Measurements from ENCODE around the gene XYLB. TPM values are rescaled to one million over a fixed set of nuclear protein-coding genes. Genes with fewer than 3 reads are reported as not detected.
"Not testable (repeated sequence)": the region's sequence is repeated elsewhere in the genome, so short reads cannot be mapped to it uniquely, and the experiment has no call there.

Gene XYLB
- total RNA-seq (ENCODE audit: low replicate concordance), result 2.1 and 6.9 TPM in 2 replicates

DNA sequence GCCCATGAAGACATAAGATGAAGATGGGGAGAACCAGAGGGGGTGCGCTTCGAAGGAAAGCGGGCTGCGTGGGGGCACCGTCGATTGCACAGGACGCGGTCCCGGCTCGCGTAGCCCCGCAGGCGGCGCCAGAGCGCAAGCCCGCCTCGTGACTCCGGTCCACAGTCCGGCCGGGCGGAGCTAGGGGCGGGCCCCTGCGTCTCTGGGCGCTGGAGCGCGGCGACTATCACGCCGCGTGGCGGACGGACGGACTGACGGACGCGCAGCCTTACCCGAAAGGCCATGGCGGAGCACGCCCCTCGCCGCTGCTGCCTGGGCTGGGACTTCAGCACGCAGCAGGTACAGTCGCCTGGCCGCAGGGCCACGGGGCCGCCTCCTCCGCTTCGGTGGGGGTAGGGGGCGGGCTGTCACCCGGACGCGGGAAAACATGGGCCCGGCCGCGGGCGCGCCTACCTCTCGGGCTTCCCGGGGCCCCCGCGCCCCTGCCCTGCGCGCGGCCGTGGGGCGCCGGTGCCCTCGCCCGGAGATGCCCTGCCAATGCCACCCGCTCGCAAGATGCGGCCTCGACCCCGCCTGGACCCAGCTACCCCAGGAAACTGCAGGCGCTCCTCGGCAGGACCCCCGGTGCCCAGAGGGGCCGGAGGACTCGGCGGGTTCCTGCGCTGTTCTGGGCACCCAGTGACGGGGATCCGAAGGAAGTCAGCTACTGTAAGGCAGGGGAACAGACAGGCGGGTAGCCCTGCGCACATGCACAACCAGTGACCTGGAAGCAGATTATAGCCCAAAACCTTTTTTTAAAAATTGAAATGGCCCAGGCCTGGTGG is at the start of gene XYLB:
Gene XYLB, plus strand, starts transcription at position 199 of the 824 bp plus-strand sequence. Its CDS starts 84 bp downstream, at position 283.
- peaks cover 2% of the 10 kb centered on the region for H3K36me3 Mint-ChIP-seq

DNA sequence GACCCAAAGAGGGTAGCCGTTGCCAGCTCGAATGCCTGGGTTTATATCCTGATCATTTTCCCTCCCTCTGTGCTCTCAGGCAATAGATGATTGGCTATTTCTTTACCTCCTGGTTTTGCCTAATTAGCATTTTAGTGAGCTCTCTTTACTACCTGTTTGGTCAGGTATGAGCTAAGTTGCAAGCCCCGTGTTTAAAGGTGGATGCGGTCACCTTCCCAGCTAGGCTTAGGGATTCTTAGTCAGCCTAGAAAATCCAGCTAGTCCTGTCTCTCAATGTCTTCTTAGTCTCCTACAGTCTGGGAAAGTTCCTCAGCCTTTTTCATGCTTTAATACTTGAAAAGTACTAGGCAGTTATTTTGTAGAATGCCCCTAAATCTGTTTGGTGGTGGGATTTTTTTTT is 49.5 kb upstream of the XYLB start:
- H3K4me1 ChIP-seq, result peaks cover 11% of the 10 kb centered on the region
- H3K9ac ChIP-seq; H3F3A ChIP-seq (ENCODE audit: low read depth); H3K36me3 ChIP-seq; H3K27ac Mint-ChIP-seq; H3K4me3 ChIP-seq; H4K20me1 ChIP-seq (ENCODE audit: low read depth); H3K79me2 ChIP-seq (ENCODE audit: low read depth); H3K4me3 Mint-ChIP-seq; H3K9me3 ChIP-seq (ENCODE audit: low read depth); H2AFZ ChIP-seq (replicated peaks); H3K9me3 Mint-ChIP-seq; H3K36me3 Mint-ChIP-seq; H3K27ac ChIP-seq; DNase-seq (ENCODE audit: low spot score); H3K27me3 ChIP-seq; H3K4me2 ChIP-seq; H3K27me3 Mint-ChIP-seq (ENCODE audit: insufficient read depth, low read depth): not testable (repeated sequence)
- H3K4me1 Mint-ChIP-seq, result peaks cover 12% of the 10 kb centered on the region

More for the DNA sequence above, at the start of gene XYLB:
- Histone ChIP-seq H3K4me1 (no peaks in the 10 kb centered on the region), H3K4me2 (peak within 1 kb of the TSS; percentile 86), H3F3A (ENCODE audit: low read depth) (peaks cover 7% of the 10 kb centered on the region), H3K36me3 (no peaks in the 10 kb centered on the region), H3K4me3 (peak within 1 kb of the TSS; percentile 55), H3K27me3 (peaks cover 18% of the 10 kb centered on the region), H3K27ac (no peak within 1 kb of the TSS), H3K9me3 (ENCODE audit: low read depth) (no peaks in the 10 kb centered on the region), H3K79me2 (ENCODE audit: low read depth) (no peaks in the 10 kb centered on the region), H3K9ac (no peak within 1 kb of the TSS), H2AFZ (replicated peaks) (peak within 1 kb of the TSS; percentile 98), H4K20me1 (ENCODE audit: low read depth) (no peaks in the 10 kb centered on the region)
- Mint-ChIP-seq H3K4me1 (peaks cover 2% of the 10 kb centered on the region), H3K4me3 (peak within 1 kb of the TSS; percentile 89), H3K27me3 (ENCODE audit: insufficient read depth, low read depth) (peaks cover 10% of the 10 kb centered on the region), H3K9me3 (no peaks in the 10 kb centered on the region), H3K27ac (peak within 1 kb of the TSS; percentile 79)
- peak; percentile 27 for TF ChIP-seq EZH2 (IDR thresholded peaks at IDR 0.05)
- TF ChIP-seq EZH2phosphoT487 (IDR thresholded peaks at IDR 0.05), result peak; percentile 23
- TF ChIP-seq CTCF (IDR thresholded peaks at IDR 0.05), result peak; percentile 72
- peak; percentile 92 for DNase-seq (ENCODE audit: low spot score)

DNA sequence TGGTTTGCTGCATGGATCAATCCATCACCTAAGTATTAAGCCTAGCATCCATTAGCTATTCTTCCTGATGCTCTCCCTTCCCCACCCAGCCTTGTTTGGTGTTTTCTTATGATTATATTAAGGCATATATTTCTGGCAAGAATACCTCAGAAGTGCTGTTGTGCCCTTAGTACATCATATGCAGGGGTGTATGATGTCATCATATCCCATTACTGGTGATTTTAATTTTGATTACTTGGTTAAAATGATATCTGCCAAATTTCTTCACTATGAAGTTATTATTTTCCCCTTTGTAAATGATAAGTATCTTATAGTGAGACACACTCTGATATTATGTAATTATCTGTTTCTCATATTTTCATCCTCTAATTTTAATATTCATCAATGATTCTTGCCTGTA is 49.0 kb upstream of the XYLB start:
- Mint-ChIP-seq H3K4me1 (peaks cover 12% of the 10 kb centered on the region), H3K27me3 (ENCODE audit: insufficient read depth, low read depth) (no peaks in the 10 kb centered on the region), H3K36me3 (no peaks in the 10 kb centered on the region), H3K27ac (no peak overlapping the region), H3K9me3 (no peaks in the 10 kb centered on the region), H3K4me3 (no peak overlapping the region)
- H3F3A ChIP-seq (ENCODE audit: low read depth), result no peaks in the 10 kb centered on the region
- H3K79me2 ChIP-seq (ENCODE audit: low read depth), result no peaks in the 10 kb centered on the region
- no peaks in the 10 kb centered on the region for H4K20me1 ChIP-seq (ENCODE audit: low read depth)
- H3K9me3 ChIP-seq (ENCODE audit: low read depth), result no peaks in the 10 kb centered on the region
- H3K4me2 ChIP-seq, result no peak overlapping the region
- no peak for DNase-seq (ENCODE audit: low spot score)
- TF ChIP-seq EZH2 (IDR thresholded peaks at IDR 0.05) (no peak), EZH2phosphoT487 (IDR thresholded peaks at IDR 0.05) (no peak), CTCF (IDR thresholded peaks at IDR 0.05) (no peak)
- H3K4me3 ChIP-seq, result no peak overlapping the region
- no peak overlapping the region for H2AFZ ChIP-seq (replicated peaks)
- H3K36me3 ChIP-seq, result no peaks in the 10 kb centered on the region
- no peaks in the 10 kb centered on the region for H3K27me3 ChIP-seq
- no peak overlapping the region for H3K9ac ChIP-seq
- no peak overlapping the region for H3K27ac ChIP-seq
- peaks cover 11% of the 10 kb centered on the region for H3K4me1 ChIP-seq

All from neural progenitor cell (in vitro differentiated cells).